Measurements from ENCODE around the gene CGB8.
"Not testable (repeated sequence)": the region's sequence is repeated elsewhere in the genome, so short reads cannot be mapped to it uniquely, and the experiment has no call there.

Gene CGB8

DNA sequence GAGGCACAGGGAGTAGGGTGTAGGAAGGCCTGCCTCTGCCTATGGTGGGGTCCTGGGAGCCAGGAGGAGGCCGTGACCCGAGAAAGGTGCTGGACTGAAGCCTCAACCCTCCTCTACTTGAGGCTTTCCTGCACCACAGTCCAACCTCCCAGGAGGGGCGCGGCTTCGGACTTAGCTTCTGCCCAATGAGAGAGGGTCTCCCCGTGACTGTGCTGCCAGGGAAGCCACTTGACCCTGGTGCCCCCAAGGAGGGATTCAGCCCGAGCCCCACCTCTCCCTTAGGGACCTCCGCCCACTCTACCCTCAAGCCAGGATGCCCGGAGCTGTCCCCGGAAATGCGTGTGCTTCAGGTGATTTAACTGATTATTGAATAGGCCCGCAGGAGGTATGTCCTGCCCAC lies at the start of gene CGB8:
CGB8 (minus strand) TSS at position 101 of the 400 bp plus-strand sequence. CDS start 372 bp downstream, outside the sequence.
- DNase-seq: not testable (repeated sequence)

- DNase-seq: peak; percentile 60
Measured at GRCh38 chr19:49097453-49098288, 48.8 kb upstream of the CGB8 start.

- no peak for DNase-seq
Measured at GRCh38 chr19:49094505-49095482, 45.9 kb upstream of the CGB8 start.

GRCh38 chr19:49092686-49093085 lies 43.8 kb upstream of the CGB8 start:
- no peak for DNase-seq

GRCh38 chr19:49091391-49092038 lies 42.6 kb upstream of the CGB8 start:
- no peak for DNase-seq

GRCh38 chr19:49086296-49086695 lies 37.4 kb upstream of the CGB8 start:
- DNase-seq: no peak

GRCh38 chr19:49085868-49086232 lies 36.9 kb upstream of the CGB8 start:
- DNase-seq: no peak

- DNase-seq: peak; percentile 100
Measured at GRCh38 chr19:49085020-49085867, 36.3 kb upstream of the CGB8 start, which contains the start of gene SNRNP70. Gene SNRNP70, plus strand, starts transcription at chr19:49085451. Its CDS starts 964 bp downstream, at chr19:49086415.

DNA sequence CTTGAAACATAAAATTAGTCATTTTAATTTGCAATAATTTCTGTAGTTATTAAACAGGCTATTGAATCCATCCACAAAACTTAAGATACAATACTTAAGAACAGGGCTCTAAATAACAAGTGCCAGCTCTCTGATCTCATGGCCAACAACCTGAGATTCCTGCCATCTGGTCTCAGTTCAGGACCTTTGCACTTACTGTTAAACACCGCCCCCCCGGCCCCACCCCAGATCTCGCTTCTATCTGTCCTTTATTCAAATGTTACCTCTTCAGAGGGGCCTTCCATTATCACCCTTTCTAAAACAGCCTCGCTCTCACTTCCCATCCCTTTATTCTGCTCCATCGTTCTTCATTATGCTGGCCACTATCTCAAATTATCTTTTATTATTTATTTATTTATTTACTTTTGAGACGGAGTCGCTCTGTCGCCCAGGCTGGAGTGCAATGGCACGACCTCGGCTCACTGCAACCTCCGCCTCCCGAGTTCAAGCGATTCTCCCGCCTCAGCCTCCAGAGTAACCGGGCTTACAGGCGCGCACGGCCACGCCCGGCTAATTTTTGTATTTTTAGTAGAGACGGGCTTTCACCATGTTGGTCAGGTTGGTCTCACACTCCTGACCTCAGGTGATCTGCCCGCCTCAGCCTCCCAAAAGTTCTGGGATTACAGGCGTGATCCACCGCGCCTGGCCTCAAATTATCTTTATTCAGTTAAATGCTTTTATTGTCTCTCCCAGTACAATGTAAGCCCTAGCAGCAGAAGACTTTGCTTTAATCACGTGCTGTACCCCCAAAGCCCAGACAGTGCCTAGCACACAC lies 35.5 kb upstream of the CGB8 start:
- no peak for DNase-seq

- DNase-seq: no peak
Measured at GRCh38 chr19:49081273-49081672, 32.4 kb upstream of the CGB8 start.

- DNase-seq: no peak
Measured at GRCh38 chr19:49080392-49080791, 31.5 kb upstream of the CGB8 start.

DNA sequence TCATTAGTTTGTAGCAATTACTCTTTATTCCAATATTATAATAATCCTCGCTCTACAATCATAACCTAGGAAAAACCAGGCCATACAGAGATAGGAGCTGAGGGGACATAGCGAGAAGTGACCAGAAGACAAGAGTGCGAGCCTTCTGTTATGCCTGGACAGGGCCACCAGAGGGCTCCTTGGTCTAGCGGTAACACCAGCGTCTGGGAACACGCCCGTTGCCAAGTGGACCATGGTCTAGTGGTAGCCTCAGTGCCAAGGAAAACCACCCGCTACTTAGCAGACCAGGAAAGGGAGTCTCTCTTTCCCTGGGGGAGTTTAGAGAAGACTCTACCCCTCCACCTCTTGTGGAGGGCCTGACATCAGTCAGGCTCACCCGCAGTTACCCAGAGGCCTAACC lies 26.0 kb upstream of the CGB8 start:
- DNase-seq: peak; percentile 41

GRCh38 chr19:49073514-49074378 lies 24.8 kb upstream of the CGB8 start:
- peak; percentile 53 for DNase-seq

DNA sequence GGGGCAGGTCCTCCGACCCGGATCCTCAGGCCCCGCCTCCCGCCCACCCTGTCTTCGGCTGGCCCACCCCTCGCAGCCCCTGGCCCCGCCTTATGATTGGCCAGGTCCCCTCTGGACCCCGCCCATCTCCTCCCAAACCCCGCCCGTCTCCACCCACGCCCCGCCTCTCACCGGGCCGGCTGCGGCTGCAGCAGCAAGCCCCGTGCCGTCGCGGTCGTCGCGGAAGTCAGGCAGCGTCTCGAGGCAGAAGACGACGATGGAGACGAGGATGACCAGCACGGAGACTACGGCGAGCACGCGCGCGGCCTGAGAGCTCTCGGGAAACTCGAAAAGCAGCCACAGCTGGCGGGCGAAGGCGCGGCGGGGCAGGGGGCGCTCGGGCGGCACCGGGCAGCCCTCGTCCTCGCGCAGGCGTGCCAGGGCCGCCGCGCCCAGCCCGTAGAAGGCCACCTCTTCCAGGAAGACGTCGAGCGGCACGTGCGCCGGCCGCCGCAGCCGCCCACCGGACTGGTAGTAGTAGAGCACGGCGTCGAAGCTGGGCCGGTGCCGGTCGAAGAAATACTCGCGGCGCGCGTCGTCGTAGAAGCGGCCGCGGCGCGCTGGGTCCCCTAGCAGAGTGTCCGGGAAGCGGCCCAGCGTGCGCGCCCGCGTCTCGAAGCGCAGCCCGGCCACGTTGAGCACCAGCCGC lies 23.1 kb upstream of the CGB8 start:
- DNase-seq: peak; percentile 22

GRCh38 chr19:49070416-49070815 lies 21.5 kb upstream of the CGB8 start:
- DNase-seq: no peak

- peak; percentile 24 for DNase-seq
Measured at GRCh38 chr19:49069026-49069425, 20.1 kb upstream of the CGB8 start.

- no peak for DNase-seq
Measured at GRCh38 chr19:49067554-49067953, 18.6 kb upstream of the CGB8 start.

GRCh38 chr19:49065905-49066512 lies 17.1 kb upstream of the CGB8 start:
- DNase-seq: no peak
